HG03354 (cell line): ENCODE results near the gene CNTFR.
"Not testable (repeated sequence)": the region's sequence is repeated elsewhere in the genome, so short reads cannot be mapped to it uniquely, and the experiment has no call there.

Source experiments
- ATAC-seq: cut with Tn5 transposase; IDR thresholded peaks from one replicate; pipeline ENCODE4 v1.9.1; 2021; ENCODE audit warnings: mild to moderate bottlenecking; ENCODE audit not compliant: unreplicated experiment, poor library complexity, severe bottlenecking

CNTFR gene

GRCh38 chr9:34546102-34546833 is 43.3 kb downstream of the CNTFR start:
- ATAC-seq = no peak

GRCh38 chr9:34545497-34545896 is 44.0 kb downstream of the CNTFR start:
- ATAC-seq = no peak

GRCh38 chr9:34544035-34544434 is 45.5 kb downstream of the CNTFR start:
- no peak for ATAC-seq

- no peak for ATAC-seq
Measured at GRCh38 chr9:34541540-34541939, 48.0 kb downstream of the CNTFR start.

- ATAC-seq = no peak
Measured at GRCh38 chr9:34540827-34541226, 48.7 kb downstream of the CNTFR start.

- no peak for ATAC-seq
Measured at GRCh38 chr9:34536685-34537084, 52.8 kb downstream of the CNTFR start.

- ATAC-seq = not testable (repeated sequence)
Measured at GRCh38 chr9:34532041-34532440, 57.5 kb downstream of the CNTFR start.

- no peak for ATAC-seq
Measured at GRCh38 chr9:34526026-34526425, 63.5 kb downstream of the CNTFR start.

- no peak for ATAC-seq
Measured at GRCh38 chr9:34524349-34524748, 65.2 kb downstream of the CNTFR start.

GRCh38 chr9:34522971-34523797 is 66.3 kb downstream of the CNTFR start, which contains the start of gene ENHO:
ENHO (minus strand) TSS chr9:34522990; CDS start chr9:34521695, 1,295 bp downstream.
- peak; percentile 91 for ATAC-seq

GRCh38 chr9:34522091-34522887 is 67.2 kb downstream of the CNTFR start:
- ATAC-seq = no peak

- ATAC-seq = no peak
Measured at GRCh38 chr9:34521406-34522045, 68.0 kb downstream of the CNTFR start.

GRCh38 chr9:34520505-34521385 is 68.8 kb downstream of the CNTFR start:
- ATAC-seq = no peak

- ATAC-seq = no peak
Measured at GRCh38 chr9:34520096-34520495, 69.4 kb downstream of the CNTFR start.

- no peak for ATAC-seq
Measured at GRCh38 chr9:34519321-34520020, 70.1 kb downstream of the CNTFR start.

- ATAC-seq = no peak
Measured at GRCh38 chr9:34518896-34519295, 70.6 kb downstream of the CNTFR start.

- no peak for ATAC-seq
Measured at GRCh38 chr9:34518110-34518616, 71.4 kb downstream of the CNTFR start.

GRCh38 chr9:34517185-34517584 is 72.3 kb downstream of the CNTFR start:
- no peak for ATAC-seq
